Measurements from ENCODE around the gene TMEM63B.
A peak's percentile ranks its signal among the peaks of the same experiment; 100 is the strongest.
"Not testable (repeated sequence)": the region's sequence is repeated elsewhere in the genome, so short reads cannot be mapped to it uniquely, and the experiment has no call there.

Gene TMEM63B

GRCh38 chr6:44144536-44144935 is 17.2 kb downstream of the TMEM63B start:
- DNase-seq (ENCODE audit: low spot score), result not testable (repeated sequence)

GRCh38 chr6:44145839-44146238 is 18.5 kb downstream of the TMEM63B start:
- DNase-seq (ENCODE audit: low spot score), result no peak

GRCh38 chr6:44146685-44147084 is 19.3 kb downstream of the TMEM63B start:
- no peak for DNase-seq (ENCODE audit: low spot score)

- DNase-seq (ENCODE audit: low spot score), result no peak
Measured at GRCh38 chr6:44147256-44147655, 19.9 kb downstream of the TMEM63B start.

GRCh38 chr6:44148306-44148705 is 21.0 kb downstream of the TMEM63B start:
- no peak for DNase-seq (ENCODE audit: low spot score)

GRCh38 chr6:44149369-44150012 is 22.1 kb downstream of the TMEM63B start:
- no peak for DNase-seq (ENCODE audit: low spot score)

GRCh38 chr6:44150317-44150917 is 23.1 kb downstream of the TMEM63B start:
- DNase-seq (ENCODE audit: low spot score), result no peak

- DNase-seq (ENCODE audit: low spot score), result peak; percentile 55
Measured at GRCh38 chr6:44151348-44152108, 24.2 kb downstream of the TMEM63B start.

GRCh38 chr6:44152109-44152461 is 24.7 kb downstream of the TMEM63B start:
- no peak for DNase-seq (ENCODE audit: low spot score)

GRCh38 chr6:44152533-44152932 is 25.2 kb downstream of the TMEM63B start:
- DNase-seq (ENCODE audit: low spot score), result no peak

- DNase-seq (ENCODE audit: low spot score), result no peak
Measured at GRCh38 chr6:44154067-44154466, 26.7 kb downstream of the TMEM63B start.

GRCh38 chr6:44156494-44157151 is 29.3 kb downstream of the TMEM63B start:
- DNase-seq (ENCODE audit: low spot score), result no peak

- DNase-seq (ENCODE audit: low spot score), result no peak
Measured at GRCh38 chr6:44157152-44157521, 29.8 kb downstream of the TMEM63B start.

GRCh38 chr6:44158770-44159228 is 31.4 kb downstream of the TMEM63B start, which contains the start of gene CAPN11:
Gene CAPN11, plus strand, starts transcription at chr6:44158820. Its CDS starts 29 bp downstream, at chr6:44158849.
- no peak for DNase-seq (ENCODE audit: low spot score)

GRCh38 chr6:44161997-44162338 is 34.6 kb downstream of the TMEM63B start:
- DNase-seq (ENCODE audit: low spot score), result no peak

- DNase-seq (ENCODE audit: low spot score), result no peak
Measured at GRCh38 chr6:44162876-44163625, 35.7 kb downstream of the TMEM63B start.

- DNase-seq (ENCODE audit: low spot score), result no peak
Measured at GRCh38 chr6:44166116-44166515, 38.8 kb downstream of the TMEM63B start.

GRCh38 chr6:44166591-44167184 is 39.3 kb downstream of the TMEM63B start:
- DNase-seq (ENCODE audit: low spot score), result no peak

GRCh38 chr6:44167567-44167966 is 40.2 kb downstream of the TMEM63B start:
- DNase-seq (ENCODE audit: low spot score), result no peak

- no peak for DNase-seq (ENCODE audit: low spot score)
Measured at GRCh38 chr6:44169154-44169553, 41.8 kb downstream of the TMEM63B start.

- DNase-seq (ENCODE audit: low spot score), result no peak
Measured at GRCh38 chr6:44169886-44170570, 42.7 kb downstream of the TMEM63B start.
